IPS-18c (cell line): ENCODE data around the gene CLHC1.
"Not testable (repeated sequence)": the region's sequence is repeated elsewhere in the genome, so short reads cannot be mapped to it uniquely, and the experiment has no call there.

Experiments used
- H3K4me3 ChIP-seq: 2 replicates; pipeline ENCODE4 v1.7.0; 2013; ENCODE audit warnings: low read depth, mild to moderate bottlenecking, low read length, moderate library complexity; ENCODE audit not compliant: insufficient read depth
- H3K9me3 ChIP-seq: one replicate; pipeline ENCODE4 v1.6.1; 2013; ENCODE audit warnings: mild to moderate bottlenecking, low read length, moderate library complexity; ENCODE audit not compliant: control insufficient read depth, insufficient read depth

The CLHC1 gene

DNA sequence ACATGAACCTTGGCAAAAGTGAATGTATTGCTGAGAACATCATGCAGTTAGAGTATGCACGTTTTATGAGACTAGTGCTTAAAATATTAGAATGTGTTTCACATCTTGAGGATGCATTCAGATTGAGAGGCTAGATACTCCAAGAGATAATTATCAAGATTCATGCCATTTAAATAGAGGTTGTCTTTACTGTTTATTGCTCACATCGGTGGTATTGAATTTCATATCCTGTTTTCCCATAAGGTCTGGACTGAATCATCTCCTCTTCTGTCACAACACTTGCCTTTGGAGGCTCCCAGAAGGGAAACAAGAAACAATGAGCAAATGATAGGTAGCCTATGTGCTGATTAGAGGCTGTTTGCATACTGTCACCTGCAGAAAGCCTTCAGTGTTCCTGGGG, 83.8 kb downstream of the CLHC1 start:
- Histone ChIP-seq H3K9me3 (no peaks in the 10 kb centered on the region), H3K4me3 (no peak overlapping the region)

GRCh38 chr2:55147531-55147930, 84.6 kb downstream of the CLHC1 start:
- Histone ChIP-seq H3K9me3 (no peaks in the 10 kb centered on the region), H3K4me3 (no peak overlapping the region)

DNA sequence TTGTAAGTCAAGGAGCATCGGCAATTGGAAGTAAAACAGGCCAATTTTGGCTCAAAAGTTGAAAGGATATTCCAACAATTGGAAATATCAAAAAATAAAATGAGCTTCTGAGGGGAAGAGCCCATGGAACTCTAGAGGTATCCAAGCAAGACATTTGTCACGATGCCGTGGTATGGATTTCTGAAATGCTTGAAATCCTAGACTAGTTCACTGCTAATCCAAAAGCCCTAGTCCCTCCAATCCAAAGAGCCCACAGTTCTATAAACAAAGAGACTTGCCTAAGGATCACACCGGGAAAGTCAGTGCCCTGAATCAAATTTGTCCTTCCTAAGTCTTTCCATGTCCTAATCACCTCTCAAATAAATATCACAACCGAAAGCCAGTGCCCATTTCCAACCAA, 85.1 kb downstream of the CLHC1 start:
- H3K9me3 ChIP-seq, result no peaks in the 10 kb centered on the region
- H3K4me3 ChIP-seq, result no peak overlapping the region

- H3K9me3 ChIP-seq, result no peaks in the 10 kb centered on the region
- H3K4me3 ChIP-seq, result no peak overlapping the region
Observed at GRCh38 chr2:55146263-55146662, 85.8 kb downstream of the CLHC1 start.

- Histone ChIP-seq H3K4me3 (no peak overlapping the region), H3K9me3 (no peaks in the 10 kb centered on the region)
Observed at GRCh38 chr2:55144922-55145820, 86.9 kb downstream of the CLHC1 start.

DNA sequence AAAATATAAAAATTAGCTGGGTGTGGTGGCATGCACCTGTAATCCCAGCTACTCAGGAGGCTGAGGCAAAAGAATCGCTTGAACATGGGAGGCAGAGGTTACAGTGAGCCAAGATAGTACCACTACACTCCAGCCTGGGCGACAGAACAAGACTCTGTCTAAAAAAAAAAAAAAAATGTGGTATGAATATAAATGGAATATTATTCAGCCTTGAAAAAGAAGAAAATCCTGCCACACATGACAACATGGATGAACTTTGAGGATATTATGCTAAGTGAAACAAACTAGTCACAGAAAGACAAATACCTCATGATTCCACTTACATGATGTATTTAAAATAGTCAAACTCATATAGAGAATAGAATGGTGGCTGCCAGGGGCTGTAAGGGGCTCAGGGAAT, 88.4 kb downstream of the CLHC1 start:
- not testable (repeated sequence) for H3K4me3 ChIP-seq, H3K9me3 ChIP-seq

DNA sequence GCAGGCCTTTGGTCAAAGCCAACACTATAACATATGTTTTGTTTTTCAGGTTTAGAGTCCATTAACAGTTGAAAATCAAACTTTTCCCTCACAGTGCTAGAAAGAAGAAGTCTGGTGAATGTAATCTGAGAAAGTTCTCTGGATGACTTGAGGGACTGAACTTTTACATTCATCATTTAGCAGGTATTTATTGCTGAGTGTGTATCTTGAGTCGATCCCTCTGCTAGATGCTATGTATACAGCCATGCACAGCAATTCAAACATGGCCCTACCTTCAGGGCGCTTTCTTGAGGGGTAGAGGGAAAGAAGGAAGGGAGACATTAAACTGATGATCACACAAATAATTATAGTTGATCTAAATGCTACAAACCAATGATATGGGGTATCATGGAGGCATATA, 89.6 kb downstream of the CLHC1 start:
- H3K9me3 ChIP-seq, result no peaks in the 10 kb centered on the region
- H3K4me3 ChIP-seq, result no peak overlapping the region

DNA sequence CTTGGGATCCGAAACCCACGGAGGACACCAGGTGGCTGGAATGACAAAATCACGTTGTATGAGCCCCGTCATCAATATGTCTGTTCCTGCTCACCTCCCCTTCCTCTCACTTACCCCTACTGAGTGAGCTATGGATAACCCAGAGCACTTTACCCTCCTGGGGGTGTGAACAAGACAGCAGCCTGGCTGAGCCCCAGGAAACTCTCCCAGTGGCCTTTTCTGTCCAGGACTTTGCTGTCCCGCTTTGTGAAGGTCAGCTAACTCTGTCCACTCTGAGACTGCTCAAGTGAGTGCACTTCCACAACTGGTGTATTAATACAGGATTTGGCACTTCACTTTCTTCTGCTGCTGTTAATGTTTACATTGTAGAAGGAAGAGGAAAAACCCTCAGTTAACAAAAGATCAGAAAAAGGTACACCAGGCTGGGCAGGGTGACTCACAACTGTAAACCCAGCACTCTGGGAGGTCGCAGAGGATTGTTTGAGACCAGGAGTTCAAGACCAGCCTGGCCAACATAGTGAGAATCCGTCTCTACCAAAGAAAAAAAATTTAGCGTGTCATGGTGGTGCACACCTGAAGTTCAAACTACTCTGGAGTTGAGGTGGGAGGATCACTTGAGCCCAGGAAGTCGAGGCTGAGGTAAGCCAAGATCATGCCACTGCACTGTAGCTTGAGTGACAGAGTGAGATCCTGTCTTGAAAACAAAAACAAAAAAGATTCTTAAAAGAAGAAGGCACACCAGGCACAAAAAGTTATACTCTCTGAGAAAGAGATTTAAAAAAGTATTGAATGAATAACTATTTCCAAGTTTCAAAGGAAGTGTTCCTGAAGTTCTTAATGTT, 90.3 kb downstream of the CLHC1 start:
- Histone ChIP-seq H3K4me3 (no peak overlapping the region), H3K9me3 (no peaks in the 10 kb centered on the region)

GRCh38 chr2:55140316-55141219, 91.5 kb downstream of the CLHC1 start:
- Histone ChIP-seq H3K4me3 (no peak overlapping the region), H3K9me3 (no peaks in the 10 kb centered on the region)

- H3K9me3 ChIP-seq, result no peaks in the 10 kb centered on the region
Observed at GRCh38 chr2:55139305-55139704, 92.8 kb downstream of the CLHC1 start.

GRCh38 chr2:55138882-55139229, 93.2 kb downstream of the CLHC1 start:
- H3K9me3 ChIP-seq, result no peaks in the 10 kb centered on the region
- no peak overlapping the region for H3K4me3 ChIP-seq

More at GRCh38 chr2:55139305-55139704, 92.8 kb downstream of the CLHC1 start:
- H3K4me3 ChIP-seq, result no peak overlapping the region

- H3K4me3 ChIP-seq, result no peak overlapping the region; the same call in 1 of the 2 replicates
Observed at GRCh38 chr2:55138014-55138881, 93.8 kb downstream of the CLHC1 start.

GRCh38 chr2:55137024-55137958, 94.8 kb downstream of the CLHC1 start:
- Histone ChIP-seq H3K9me3 (no peaks in the 10 kb centered on the region), H3K4me3 (no peak overlapping the region; the same call in 1 of the 2 replicates)

More at GRCh38 chr2:55138014-55138881, 93.8 kb downstream of the CLHC1 start:
- H3K9me3 ChIP-seq, result no peaks in the 10 kb centered on the region

DNA sequence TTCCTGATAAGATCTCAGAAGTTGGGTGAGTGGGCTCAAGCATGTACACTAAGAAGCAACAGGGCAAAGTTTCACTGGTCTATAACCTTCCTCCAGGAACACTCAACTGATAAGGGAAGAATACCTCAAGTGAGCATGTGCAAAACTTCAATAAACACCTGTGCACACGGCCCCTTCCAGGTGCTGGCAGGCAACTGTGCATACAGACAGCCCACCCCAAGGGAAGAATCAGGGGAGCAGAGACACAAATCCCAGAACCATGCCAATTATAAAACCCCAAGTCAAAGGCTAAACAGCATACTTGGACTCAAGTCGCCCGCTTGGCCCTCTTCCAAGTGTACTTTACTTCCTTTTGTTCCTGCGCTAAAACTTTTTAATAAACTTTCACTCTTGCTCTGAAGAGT, 96.0 kb downstream of the CLHC1 start:
- no peaks in the 10 kb centered on the region for H3K9me3 ChIP-seq
- no peak overlapping the region; the same call in 1 of the 2 replicates for H3K4me3 ChIP-seq

- Histone ChIP-seq H3K4me3 (no peak overlapping the region), H3K9me3 (no peaks in the 10 kb centered on the region)
Observed at GRCh38 chr2:55135491-55135890, 96.6 kb downstream of the CLHC1 start.
